GM21423 (cell line): ENCODE data around the gene NAALAD2.
"Not testable (repeated sequence)": the region's sequence is repeated elsewhere in the genome, so short reads cannot be mapped to it uniquely, and the experiment has no call there.

ENCODE experiments used
- ATAC-seq: cut with Tn5 transposase; IDR thresholded peaks from one replicate; pipeline ENCODE4 v1.9.1; 2021; ENCODE audit warnings: mild to moderate bottlenecking, moderate library complexity; ENCODE audit not compliant: unreplicated experiment

The NAALAD2 gene

GRCh38 chr11:90189011-90189410 lies 54.5 kb downstream of the NAALAD2 start:
- ATAC-seq, result no peak

- ATAC-seq, result no peak
These were observed 58.6 kb downstream of the NAALAD2 start for GRCh38 chr11:90192869-90193582.

GRCh38 chr11:90197377-90197776 lies 62.9 kb downstream of the NAALAD2 start:
- ATAC-seq, result no peak

DNA sequence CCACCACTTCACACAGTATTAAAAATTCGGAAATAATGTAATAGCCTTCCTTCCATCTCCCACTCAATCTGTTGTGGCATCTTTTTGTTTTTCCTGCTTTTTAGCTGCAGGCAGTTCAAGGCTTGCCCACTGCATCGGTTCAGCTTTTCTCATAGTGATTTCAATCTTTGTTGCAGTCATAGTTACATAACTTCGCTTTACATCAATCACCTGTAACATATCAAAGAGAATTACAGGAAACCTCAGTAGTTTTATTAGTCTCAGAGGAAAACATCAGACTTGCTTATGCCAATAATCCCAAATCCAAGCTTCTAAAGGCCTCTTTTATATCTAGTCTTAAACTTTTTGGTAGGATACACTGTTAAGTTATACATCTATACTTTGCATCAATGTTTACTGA lies 67.9 kb downstream of the NAALAD2 start:
- ATAC-seq, result no peak

GRCh38 chr11:90204407-90204806 lies 69.9 kb downstream of the NAALAD2 start:
- ATAC-seq, result no peak

GRCh38 chr11:90204832-90205646 lies 70.6 kb downstream of the NAALAD2 start:
- peak; percentile 83 for ATAC-seq

- not testable (repeated sequence) for ATAC-seq
These were observed 73.5 kb downstream of the NAALAD2 start for GRCh38 chr11:90207992-90208391.

DNA sequence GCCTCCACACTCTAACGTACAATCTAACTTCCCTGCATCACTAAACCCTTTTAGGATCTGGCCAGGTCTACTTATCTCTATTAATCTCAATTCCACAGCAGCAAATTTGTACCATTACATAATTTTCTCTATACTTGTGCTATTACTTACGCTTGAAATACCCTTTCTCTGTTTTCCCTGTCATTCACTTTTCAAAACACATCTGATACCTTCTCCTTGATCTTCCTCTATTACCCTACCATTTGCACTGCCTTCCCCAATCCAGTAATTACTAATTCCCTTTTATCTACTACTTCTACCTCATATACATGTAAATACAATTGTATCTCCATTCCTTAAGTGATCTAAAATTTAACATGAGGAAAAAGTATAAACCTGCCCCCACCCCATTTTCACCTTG lies 74.4 kb downstream of the NAALAD2 start:
- no peak for ATAC-seq

DNA sequence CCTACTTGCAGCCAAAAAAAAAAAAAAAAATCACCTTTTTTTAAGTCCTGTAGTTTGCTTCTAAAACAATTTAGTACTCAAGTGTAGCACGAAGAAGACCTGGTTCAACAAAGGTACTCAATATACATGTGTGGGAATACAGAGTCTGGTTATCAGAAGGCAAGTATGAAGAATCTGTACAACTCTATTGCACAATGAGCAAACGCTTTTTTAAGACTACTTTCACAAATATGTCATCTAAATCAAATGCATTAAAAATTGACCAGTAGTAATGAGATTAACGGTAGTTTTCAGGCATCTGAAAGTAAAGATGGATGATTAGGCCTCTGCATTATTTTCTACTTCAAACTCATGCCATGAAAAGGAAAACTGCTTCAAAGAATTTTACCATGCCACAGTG lies 78.9 kb downstream of the NAALAD2 start:
- ATAC-seq, result no peak

DNA sequence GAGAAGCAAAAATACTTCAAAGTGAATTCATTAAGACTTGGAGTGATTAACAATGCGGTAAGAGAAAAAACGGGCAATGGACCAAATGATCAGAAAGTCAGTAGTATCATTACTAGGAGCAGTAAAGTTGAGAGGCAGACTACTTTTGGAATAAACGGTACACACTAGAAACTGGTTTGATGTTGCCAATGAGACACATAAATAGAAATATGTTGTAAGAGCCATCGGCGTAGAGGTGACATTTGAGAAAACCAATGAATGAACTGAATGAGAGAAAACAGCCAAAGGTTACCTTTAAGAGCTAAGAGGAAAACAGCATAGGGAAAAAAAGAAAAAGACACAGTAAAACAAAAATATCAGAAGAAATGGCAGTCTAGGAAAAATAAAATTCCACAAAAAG lies 82.1 kb downstream of the NAALAD2 start:
- no peak for ATAC-seq

GRCh38 chr11:90218606-90219005 lies 84.1 kb downstream of the NAALAD2 start:
- no peak for ATAC-seq

GRCh38 chr11:90219438-90219837 lies 85.0 kb downstream of the NAALAD2 start:
- ATAC-seq, result no peak

DNA sequence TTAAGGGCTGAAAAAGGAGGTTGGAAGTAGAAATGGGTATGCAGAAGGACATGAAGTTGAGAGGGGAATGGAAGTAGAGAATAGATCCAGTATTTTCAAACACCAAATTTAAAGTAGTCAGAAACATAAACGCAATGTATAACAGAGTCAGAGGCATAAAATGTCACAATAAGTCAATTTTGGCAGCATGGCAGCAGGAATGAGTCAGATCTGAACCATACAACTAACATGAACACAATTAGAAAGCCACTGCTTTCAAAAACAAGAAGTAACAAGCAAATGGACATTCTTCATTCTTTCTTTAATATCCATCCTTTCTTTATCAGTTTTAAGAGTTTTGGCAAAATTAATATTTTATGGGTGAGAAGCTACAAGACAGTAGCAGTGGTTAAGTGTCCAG lies 85.9 kb downstream of the NAALAD2 start:
- no peak for ATAC-seq

GRCh38 chr11:90221803-90222458 lies 87.5 kb downstream of the NAALAD2 start:
- ATAC-seq, result no peak

DNA sequence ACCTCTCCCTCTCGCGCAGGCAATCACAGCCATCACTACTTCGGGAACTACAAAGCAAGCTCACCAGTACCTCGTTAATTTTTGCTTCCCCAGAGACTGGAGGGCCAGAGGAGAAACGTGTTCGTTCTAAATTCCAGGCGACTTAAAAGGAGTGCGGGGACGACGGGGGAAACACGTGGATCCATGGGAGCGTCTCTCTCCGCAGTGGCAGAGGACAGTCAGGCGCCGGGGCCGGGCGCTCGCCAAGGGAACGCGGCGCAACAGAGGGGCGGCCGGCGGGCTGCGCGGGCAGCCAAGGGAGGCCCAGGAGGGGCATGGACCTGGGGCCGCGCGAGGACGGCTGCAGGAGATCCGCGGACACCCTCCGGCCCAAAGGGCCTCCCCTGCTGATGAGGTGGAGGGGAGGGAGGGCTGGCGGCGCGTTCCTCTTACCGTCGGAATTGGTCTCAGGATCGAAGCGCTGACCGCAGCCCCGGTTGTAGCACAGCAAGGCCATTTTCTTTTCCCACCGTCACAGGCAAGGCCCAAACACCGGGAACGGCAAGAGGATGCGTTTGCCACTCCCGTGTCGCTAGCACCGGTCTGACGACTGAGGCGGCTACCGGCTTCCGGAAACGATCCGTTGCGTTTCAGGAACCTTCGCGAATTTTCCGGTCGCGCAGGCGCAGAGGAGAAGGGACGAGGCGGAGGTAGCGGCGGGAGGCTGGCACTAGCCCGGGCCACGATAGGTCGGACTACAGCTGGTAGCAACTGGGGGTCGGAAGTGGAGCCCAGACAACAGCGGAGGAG lies 88.2 kb downstream of the NAALAD2 start, which contains the start of gene CHORDC1:
Gene CHORDC1 (minus strand): TSS at position 591 of the 789 bp plus-strand sequence. CDS start 95 bp downstream, at position 496.
- peak; percentile 94 for ATAC-seq

DNA sequence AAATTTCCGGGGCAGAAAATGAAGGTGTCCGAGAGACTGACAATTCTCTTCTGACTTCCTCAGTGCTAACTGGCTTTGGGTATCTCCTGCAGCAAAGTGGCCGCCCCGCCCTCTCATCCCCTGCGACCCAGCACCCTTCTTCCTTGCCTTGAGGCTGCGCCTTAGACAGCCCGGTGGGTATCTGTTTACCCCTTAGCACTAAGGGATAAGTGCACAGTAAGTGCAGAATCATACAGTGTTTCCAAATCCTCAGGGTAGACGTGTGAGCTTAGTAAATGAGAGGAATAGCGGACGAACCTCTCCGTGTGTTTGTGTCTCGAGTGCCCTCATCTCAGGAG lies 88.8 kb downstream of the NAALAD2 start:
- peak; percentile 55 for ATAC-seq

- ATAC-seq, result no peak
These were observed 93.6 kb downstream of the NAALAD2 start for GRCh38 chr11:90228056-90228455.

- no peak for ATAC-seq
These were observed 95.3 kb downstream of the NAALAD2 start for GRCh38 chr11:90229791-90230190.

DNA sequence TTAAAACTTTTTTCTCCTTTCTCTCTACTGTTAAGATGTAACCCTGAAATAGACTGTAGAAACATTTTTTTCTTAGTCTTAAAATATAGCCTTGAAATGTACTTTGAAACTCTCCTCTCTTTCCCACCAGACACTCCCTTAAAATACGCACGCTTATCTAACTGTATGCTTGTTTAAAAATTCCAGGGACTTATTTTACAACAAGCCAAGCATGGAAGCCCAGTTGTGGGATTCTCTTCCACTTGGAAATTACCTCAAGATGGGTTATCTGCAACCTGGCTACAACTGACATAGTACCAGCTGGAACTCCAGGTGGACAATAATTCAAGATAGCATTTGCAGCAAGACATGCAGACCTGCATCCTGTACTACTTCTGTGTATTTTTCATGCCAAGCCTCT lies 100.5 kb downstream of the NAALAD2 start:
- no peak for ATAC-seq

GRCh38 chr11:90235526-90235925 lies 101.1 kb downstream of the NAALAD2 start:
- ATAC-seq, result no peak

- no peak for ATAC-seq
These were observed 102.5 kb downstream of the NAALAD2 start for GRCh38 chr11:90237004-90237403.
